Omental fat pad (tissue), 4 donors: ENCODE measurements around the gene BHLHE40. TPM values are rescaled to one million over a fixed set of nuclear protein-coding genes. Genes with fewer than 3 reads are reported as not detected.

Experiments used
- ATAC-seq: fragments of 150-250 bp; one replicate; pipeline ENCODE4 v1.9.1; 2016; ENCODE audit warnings: mild to moderate bottlenecking, moderate library complexity; ENCODE audit not compliant: low FRiP score
- DNase-seq: peaks from one replicate; pipeline ENCODE4 v3.0.0-alpha.2; 2019; ENCODE audit warnings: low spot score
- total RNA-seq, 4 donors: library from RNA; depleted of rRNA; stranded (reverse); fragments of >200 nt; gene quantifications; one replicate each; pipeline ENCODE4 v1.1.0, GENCODE V29; 2016
- TF ChIP-seq, protein P1 (sequence below), 3 donors: fragments of 450-650 bp; IDR thresholded peaks; one replicate each; pipeline ENCODE4 v1.5.1; 2016 to 2017; ENCODE audit warnings: antibody characterized with exemption in 3 of 3, mild to moderate bottlenecking in 3 of 3, moderate library complexity in 2 of 3

BHLHE40 gene
- total RNA-seq, 4 donors from 2014 or later, result 16.3 to 101 (median 59.1) TPM

GRCh38 chr3:4978966-4979427, 240 bp upstream of the BHLHE40 start:
- ATAC-seq (peak; percentile 68), DNase-seq (peak; percentile 90)
- TF ChIP-seq, protein P1, sequence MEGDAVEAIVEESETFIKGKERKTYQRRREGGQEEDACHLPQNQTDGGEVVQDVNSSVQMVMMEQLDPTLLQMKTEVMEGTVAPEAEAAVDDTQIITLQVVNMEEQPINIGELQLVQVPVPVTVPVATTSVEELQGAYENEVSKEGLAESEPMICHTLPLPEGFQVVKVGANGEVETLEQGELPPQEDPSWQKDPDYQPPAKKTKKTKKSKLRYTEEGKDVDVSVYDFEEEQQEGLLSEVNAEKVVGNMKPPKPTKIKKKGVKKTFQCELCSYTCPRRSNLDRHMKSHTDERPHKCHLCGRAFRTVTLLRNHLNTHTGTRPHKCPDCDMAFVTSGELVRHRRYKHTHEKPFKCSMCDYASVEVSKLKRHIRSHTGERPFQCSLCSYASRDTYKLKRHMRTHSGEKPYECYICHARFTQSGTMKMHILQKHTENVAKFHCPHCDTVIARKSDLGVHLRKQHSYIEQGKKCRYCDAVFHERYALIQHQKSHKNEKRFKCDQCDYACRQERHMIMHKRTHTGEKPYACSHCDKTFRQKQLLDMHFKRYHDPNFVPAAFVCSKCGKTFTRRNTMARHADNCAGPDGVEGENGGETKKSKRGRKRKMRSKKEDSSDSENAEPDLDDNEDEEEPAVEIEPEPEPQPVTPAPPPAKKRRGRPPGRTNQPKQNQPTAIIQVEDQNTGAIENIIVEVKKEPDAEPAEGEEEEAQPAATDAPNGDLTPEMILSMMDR (IDR thresholded peaks at IDR 0.05), result no peak

GRCh38 chr3:4980229-4981203, 1.3 kb downstream of the BHLHE40 start:
- ATAC-seq, result peak; percentile 20
- TF ChIP-seq, protein P1 (IDR thresholded peaks at IDR 0.05), result peak in 2 of 3 donors; percentile 93 to 98

DNA sequence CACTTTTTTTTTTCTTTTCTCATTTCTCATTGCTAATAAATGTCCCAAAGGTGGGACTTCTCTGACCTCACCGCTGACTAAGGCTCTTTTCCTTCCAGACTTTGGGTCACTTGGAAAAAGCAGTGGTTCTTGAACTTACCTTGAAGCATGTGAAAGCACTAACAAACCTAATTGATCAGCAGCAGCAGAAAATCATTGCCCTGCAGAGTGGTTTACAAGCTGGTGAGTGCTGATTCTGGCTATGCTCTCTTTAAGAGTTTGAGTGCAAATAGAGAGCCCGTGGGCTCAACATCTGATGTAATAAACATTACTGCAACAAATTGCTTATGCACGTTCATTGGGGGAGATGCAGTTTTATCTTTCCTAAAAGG, 2.0 kb downstream of the BHLHE40 start:
- DNase-seq (no peak), ATAC-seq (no peak)
- TF ChIP-seq, protein P1 (IDR thresholded peaks at IDR 0.05), result no peak

More at GRCh38 chr3:4980229-4981203, 1.3 kb downstream of the BHLHE40 start:
- DNase-seq, result peak; percentile 94

GRCh38 chr3:4981665-4982494, 2.6 kb downstream of the BHLHE40 start:
- no peak for ATAC-seq
- TF ChIP-seq, protein P1 (IDR thresholded peaks at IDR 0.05), result peak in 1 of 3 donors; percentile 59
- no peak for DNase-seq

DNA sequence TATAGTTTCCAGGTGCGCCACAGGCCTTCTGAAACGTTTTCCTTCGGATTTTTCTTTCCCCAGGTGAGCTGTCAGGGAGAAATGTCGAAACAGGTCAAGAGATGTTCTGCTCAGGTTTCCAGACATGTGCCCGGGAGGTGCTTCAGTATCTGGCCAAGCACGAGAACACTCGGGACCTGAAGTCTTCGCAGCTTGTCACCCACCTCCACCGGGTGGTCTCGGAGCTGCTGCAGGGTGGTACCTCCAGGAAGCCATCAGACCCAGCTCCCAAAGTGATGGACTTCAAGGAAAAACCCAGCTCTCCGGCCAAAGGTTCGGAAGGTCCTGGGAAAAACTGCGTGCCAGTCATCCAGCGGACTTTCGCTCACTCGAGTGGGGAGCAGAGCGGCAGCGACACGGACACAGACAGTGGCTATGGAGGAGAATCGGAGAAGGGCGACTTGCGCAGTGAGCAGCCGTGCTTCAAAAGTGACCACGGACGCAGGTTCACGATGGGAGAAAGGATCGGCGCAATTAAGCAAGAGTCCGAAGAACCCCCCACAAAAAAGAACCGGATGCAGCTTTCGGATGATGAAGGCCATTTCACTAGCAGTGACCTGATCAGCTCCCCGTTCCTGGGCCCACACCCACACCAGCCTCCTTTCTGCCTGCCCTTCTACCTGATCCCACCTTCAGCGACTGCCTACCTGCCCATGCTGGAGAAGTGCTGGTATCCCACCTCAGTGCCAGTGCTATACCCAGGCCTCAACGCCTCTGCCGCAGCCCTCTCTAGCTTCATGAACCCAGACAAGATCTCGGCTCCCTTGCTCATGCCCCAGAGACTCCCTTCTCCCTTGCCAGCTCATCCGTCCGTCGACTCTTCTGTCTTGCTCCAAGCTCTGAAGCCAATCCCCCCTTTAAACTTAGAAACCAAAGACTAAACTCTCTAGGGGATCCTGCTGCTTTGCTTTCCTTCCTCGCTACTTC, 3.8 kb downstream of the BHLHE40 start:
- DNase-seq, result no peak
- TF ChIP-seq, protein P1 (IDR thresholded peaks at IDR 0.05), result no peak
- ATAC-seq, result no peak
